ENCODE data around the gene SEMA5A.

DNA sequence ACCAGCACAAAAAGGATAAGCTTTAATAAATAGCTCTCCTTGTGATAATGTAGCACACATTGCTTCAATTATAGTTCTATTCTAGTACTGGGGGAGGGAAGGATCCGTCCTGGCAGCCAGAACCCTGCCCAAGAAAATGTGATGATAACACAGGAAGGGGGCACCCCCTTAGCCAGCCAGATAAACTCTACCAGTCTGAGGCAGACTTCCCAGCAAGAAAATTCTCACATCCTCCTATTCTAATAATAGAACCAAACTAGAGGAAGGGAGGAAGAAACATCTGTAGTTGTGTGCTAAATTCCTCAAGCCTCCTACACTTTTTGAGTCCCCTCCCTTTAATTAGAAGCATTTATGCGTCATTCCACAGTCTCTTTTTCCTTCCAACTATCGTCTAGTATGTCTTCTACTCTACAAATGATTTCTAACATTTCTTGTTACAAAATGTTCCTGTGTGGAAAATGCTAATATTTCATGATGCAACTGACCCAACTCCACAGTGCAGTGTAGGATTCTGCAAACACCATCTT lies 261.0 kb downstream of the SEMA5A start:
- no peak for TF ChIP-seq TCF7L2 (IDR thresholded peaks at IDR 0.05; ENCODE audit: low read depth, low read length)
- TF ChIP-seq, protein P1, sequence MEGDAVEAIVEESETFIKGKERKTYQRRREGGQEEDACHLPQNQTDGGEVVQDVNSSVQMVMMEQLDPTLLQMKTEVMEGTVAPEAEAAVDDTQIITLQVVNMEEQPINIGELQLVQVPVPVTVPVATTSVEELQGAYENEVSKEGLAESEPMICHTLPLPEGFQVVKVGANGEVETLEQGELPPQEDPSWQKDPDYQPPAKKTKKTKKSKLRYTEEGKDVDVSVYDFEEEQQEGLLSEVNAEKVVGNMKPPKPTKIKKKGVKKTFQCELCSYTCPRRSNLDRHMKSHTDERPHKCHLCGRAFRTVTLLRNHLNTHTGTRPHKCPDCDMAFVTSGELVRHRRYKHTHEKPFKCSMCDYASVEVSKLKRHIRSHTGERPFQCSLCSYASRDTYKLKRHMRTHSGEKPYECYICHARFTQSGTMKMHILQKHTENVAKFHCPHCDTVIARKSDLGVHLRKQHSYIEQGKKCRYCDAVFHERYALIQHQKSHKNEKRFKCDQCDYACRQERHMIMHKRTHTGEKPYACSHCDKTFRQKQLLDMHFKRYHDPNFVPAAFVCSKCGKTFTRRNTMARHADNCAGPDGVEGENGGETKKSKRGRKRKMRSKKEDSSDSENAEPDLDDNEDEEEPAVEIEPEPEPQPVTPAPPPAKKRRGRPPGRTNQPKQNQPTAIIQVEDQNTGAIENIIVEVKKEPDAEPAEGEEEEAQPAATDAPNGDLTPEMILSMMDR (CRISPR knock-in tag; IDR thresholded peaks at IDR 0.05), result no peak
- TF ChIP-seq, protein P2, sequence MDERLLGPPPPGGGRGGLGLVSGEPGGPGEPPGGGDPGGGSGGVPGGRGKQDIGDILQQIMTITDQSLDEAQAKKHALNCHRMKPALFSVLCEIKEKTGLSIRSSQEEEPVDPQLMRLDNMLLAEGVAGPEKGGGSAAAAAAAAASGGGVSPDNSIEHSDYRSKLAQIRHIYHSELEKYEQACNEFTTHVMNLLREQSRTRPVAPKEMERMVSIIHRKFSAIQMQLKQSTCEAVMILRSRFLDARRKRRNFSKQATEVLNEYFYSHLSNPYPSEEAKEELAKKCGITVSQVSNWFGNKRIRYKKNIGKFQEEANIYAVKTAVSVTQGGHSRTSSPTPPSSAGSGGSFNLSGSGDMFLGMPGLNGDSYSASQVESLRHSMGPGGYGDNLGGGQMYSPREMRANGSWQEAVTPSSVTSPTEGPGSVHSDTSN (CRISPR knock-in tag; IDR thresholded peaks at IDR 0.05), result no peak
- no peak for TF ChIP-seq GABPA (IDR thresholded peaks at IDR 0.05; ENCODE audit: low read depth, low read length)
- TF ChIP-seq GABPA (CRISPR knock-in tag; IDR thresholded peaks at IDR 0.05; ENCODE audit: low read depth), result no peak
- TF ChIP-seq, protein P3, sequence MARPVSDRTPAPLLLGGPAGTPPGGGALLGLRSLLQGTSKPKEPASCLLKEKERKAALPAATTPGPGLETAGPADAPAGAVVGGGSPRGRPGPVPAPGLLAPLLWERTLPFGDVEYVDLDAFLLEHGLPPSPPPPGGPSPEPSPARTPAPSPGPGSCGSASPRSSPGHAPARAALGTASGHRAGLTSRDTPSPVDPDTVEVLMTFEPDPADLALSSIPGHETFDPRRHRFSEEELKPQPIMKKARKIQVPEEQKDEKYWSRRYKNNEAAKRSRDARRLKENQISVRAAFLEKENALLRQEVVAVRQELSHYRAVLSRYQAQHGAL (CRISPR knock-in tag; IDR thresholded peaks at IDR 0.05; ENCODE audit: not compliant biosample characterization), result no peak
- TF ChIP-seq, protein P4, sequence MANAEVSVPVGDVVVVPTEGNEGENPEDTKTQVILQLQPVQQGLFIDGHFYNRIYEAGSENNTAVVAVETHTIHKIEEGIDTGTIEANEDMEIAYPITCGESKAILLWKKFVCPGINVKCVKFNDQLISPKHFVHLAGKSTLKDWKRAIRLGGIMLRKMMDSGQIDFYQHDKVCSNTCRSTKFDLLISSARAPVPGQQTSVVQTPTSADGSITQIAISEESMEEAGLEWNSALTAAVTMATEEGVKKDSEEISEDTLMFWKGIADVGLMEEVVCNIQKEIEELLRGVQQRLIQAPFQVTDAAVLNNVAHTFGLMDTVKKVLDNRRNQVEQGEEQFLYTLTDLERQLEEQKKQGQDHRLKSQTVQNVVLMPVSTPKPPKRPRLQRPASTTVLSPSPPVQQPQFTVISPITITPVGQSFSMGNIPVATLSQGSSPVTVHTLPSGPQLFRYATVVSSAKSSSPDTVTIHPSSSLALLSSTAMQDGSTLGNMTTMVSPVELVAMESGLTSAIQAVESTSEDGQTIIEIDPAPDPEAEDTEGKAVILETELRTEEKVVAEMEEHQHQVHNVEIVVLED (CRISPR knock-in tag; IDR thresholded peaks at IDR 0.05; ENCODE audit: borderline replicate concordance), result no peak
- TF ChIP-seq JUND (CRISPR knock-in tag; IDR thresholded peaks at IDR 0.05), result no peak
- no peak for TF ChIP-seq ZNF331 (CRISPR knock-in tag; IDR thresholded peaks at IDR 0.05)
- no peak for TF ChIP-seq SP2 (CRISPR knock-in tag; IDR thresholded peaks at IDR 0.05)
- no peak for TF ChIP-seq FOXC1 (CRISPR knock-in tag; IDR thresholded peaks at IDR 0.05; ENCODE audit: borderline replicate concordance)
- TF ChIP-seq, protein P5, sequence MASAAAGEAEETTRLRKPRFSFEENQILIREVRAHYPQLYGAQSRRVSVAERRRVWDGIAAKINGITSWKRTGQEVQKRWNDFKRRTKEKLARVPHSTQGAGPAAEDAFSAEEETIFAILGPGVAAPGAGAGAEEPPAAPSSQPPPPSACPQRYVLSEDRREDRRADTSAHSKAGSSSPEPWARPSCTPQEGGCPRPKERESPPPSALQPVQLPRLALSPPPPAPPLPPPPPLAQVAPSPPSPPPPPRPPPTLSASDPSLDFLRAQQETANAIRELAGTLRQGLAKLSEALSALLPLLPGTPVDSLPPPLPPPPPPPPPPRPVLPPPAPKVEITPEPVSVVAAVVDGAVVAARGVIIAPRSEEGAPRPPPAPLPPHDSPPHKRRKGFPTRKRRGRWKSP (CRISPR knock-in tag; IDR thresholded peaks at IDR 0.05), result no peak
